Femur (tissue), 1 donor: ENCODE measurements around the gene CCDC144A.

Source experiments
- DNase-seq: peaks from one replicate; pipeline ENCODE4 v3.0.0-alpha.2; 2017

The CCDC144A gene

GRCh38 chr17:16820979-16821543 is 131.0 kb downstream of the CCDC144A start:
- peak; percentile 17 for DNase-seq

- peak; percentile 12 for DNase-seq
These were observed 132.1 kb downstream of the CCDC144A start for GRCh38 chr17:16822133-16822532.

- DNase-seq = peak; percentile 6
These were observed 133.8 kb downstream of the CCDC144A start for GRCh38 chr17:16823768-16824406.
